ENCODE measurements around the gene LCE1F. TPM values are rescaled to one million over a fixed set of nuclear protein-coding genes. Genes with fewer than 3 reads are reported as not detected.

The LCE1F gene
- total RNA-seq, 4 donors from 2014 or later = not detected

GRCh38 chr1:152801333-152801732, 26.4 kb downstream of the LCE1F start:
- Histone ChIP-seq H3K9me3 (no peaks in the 10 kb centered on the region), H3K4me1 (no peaks in the 10 kb centered on the region), H3K36me3 (no peaks in the 10 kb centered on the region), H3K27ac (no peak overlapping the region), H3K4me3 (no peak overlapping the region), H3K27me3 (no peaks in the 10 kb centered on the region)
- TF ChIP-seq CTCF (IDR thresholded peaks at IDR 0.05 in 4 of 5, conservative IDR thresholded peaks at IDR 0.05 in 1 of 5) (no peak), POLR2A (IDR thresholded peaks at IDR 0.05) (no peak)
- intact Hi-C loops (cut with DNase I; ENCODE audit: low total_unique reads) = no loop called here
- ATAC-seq = no peak
- in situ Hi-C loops (cut with MboI; ENCODE audit: low sequenced_read_pairs in 4 of 4) = no loop called here
- DNase-seq = no peak

GRCh38 chr1:152806576-152806975, 31.6 kb downstream of the LCE1F start, which contains the start of gene LCE1C:
Gene LCE1C (minus strand): TSS chr1:152806651. CDS start chr1:152805478, 1,173 bp downstream.
- Histone ChIP-seq H3K27me3 (no peaks in the 10 kb centered on the region), H3K27ac (no peak within 1 kb of the TSS), H3K4me3 (no peak within 1 kb of the TSS), H3K36me3 (no peaks in the 10 kb centered on the region), H3K9me3 (no peaks in the 10 kb centered on the region), H3K4me1 (no peaks in the 10 kb centered on the region)
- DNase-seq (no peak), ATAC-seq (no peak)
- intact Hi-C loops (cut with DNase I; ENCODE audit: low total_unique reads) = no loop called here
- TF ChIP-seq CTCF (IDR thresholded peaks at IDR 0.05 in 4 of 5, conservative IDR thresholded peaks at IDR 0.05 in 1 of 5) (no peak), POLR2A (IDR thresholded peaks at IDR 0.05) (no peak)
- in situ Hi-C loops (cut with MboI; ENCODE audit: low sequenced_read_pairs in 4 of 4) = no loop called here

DNA sequence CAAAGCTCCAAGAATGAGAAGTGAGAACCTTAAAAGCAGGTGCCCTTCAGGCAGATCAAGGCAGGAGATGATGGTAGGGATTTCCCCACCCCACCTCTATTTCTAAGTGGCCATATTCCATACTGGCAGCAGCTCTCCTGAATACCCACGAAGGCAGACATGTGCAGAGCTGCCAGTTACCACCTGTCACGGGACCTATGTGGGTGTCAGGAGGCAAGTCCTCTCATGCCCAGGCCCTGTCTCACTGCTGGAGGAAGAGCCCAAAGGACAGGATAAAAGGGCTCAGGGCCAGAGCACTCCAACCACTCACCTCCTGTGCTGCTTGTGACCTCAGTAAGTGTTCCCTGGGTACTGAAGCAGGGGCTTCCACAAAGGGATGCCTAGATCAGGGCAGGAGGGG, 36.1 kb downstream of the LCE1F start:
- in situ Hi-C loops (cut with MboI; ENCODE audit: low sequenced_read_pairs in 4 of 4) (no loop called here), intact Hi-C loops (cut with DNase I; ENCODE audit: low total_unique reads) (no loop called here)
- H3K4me1 ChIP-seq = no peaks in the 10 kb centered on the region
- no peak for TF ChIP-seq CTCF (IDR thresholded peaks at IDR 0.05 in 4 of 5, conservative IDR thresholded peaks at IDR 0.05 in 1 of 5)
- no peaks in the 10 kb centered on the region for H3K27me3 ChIP-seq
- H3K36me3 ChIP-seq = no peaks in the 10 kb centered on the region
- ATAC-seq (no peak), DNase-seq (no peak)
- no peak overlapping the region for H3K27ac ChIP-seq
- H3K4me3 ChIP-seq = no peak overlapping the region
- H3K9me3 ChIP-seq = no peaks in the 10 kb centered on the region

GRCh38 chr1:152811671-152812070, 36.7 kb downstream of the LCE1F start, which contains the start of gene LCE1B:
Gene LCE1B (plus strand): TSS chr1:152811971. CDS start chr1:152812447, 476 bp downstream.
- no peaks in the 10 kb centered on the region for H3K9me3 ChIP-seq
- H3K4me1 ChIP-seq = no peaks in the 10 kb centered on the region
- DNase-seq (no peak), ATAC-seq (no peak)
- no peak within 1 kb of the TSS for H3K4me3 ChIP-seq
- TF ChIP-seq CTCF (IDR thresholded peaks at IDR 0.05 in 4 of 5, conservative IDR thresholded peaks at IDR 0.05 in 1 of 5) (no peak), POLR2A (IDR thresholded peaks at IDR 0.05) (no peak)
- no peak within 1 kb of the TSS for H3K27ac ChIP-seq
- intact Hi-C loops (cut with DNase I; ENCODE audit: low total_unique reads) (no loop called here), in situ Hi-C loops (cut with MboI; ENCODE audit: low sequenced_read_pairs in 4 of 4) (no loop called here)
- no peaks in the 10 kb centered on the region for H3K36me3 ChIP-seq
- no peaks in the 10 kb centered on the region for H3K27me3 ChIP-seq

DNA sequence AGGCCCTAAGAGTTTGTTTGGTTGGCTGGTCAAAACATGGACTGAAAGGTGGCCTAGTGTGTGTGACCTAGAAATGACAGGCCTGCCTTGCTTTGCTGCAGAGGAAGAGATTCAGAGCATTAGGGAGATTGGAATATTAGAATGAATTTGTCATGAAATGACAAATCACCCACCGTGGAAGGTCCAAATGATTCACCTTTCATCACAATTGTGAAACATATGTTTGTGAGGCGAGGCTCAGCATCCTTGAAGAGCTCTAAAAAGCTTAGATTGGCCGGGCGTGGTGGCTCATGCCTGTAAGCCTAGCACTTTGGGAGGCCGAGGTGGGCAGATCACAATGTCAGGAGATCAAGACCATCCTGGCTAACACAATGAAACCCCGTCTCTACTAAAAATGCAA, 42.4 kb downstream of the LCE1F start:
- TF ChIP-seq CTCF (IDR thresholded peaks at IDR 0.05 in 4 of 5, conservative IDR thresholded peaks at IDR 0.05 in 1 of 5) (no peak), POLR2A (IDR thresholded peaks at IDR 0.05) (no peak)
- intact Hi-C loops (cut with DNase I; ENCODE audit: low total_unique reads) = no loop called here
- ATAC-seq (no peak), DNase-seq (no peak)
- H3K4me1 ChIP-seq = no peaks in the 10 kb centered on the region
- no peaks in the 10 kb centered on the region for H3K27me3 ChIP-seq
- no peak overlapping the region for H3K4me3 ChIP-seq
- no peaks in the 10 kb centered on the region for H3K36me3 ChIP-seq
- no peak overlapping the region for H3K27ac ChIP-seq
- in situ Hi-C loops (cut with MboI; ENCODE audit: low sequenced_read_pairs in 4 of 4) = no loop called here
- H3K9me3 ChIP-seq = no peaks in the 10 kb centered on the region

Data from gastrocnemius medialis (tissue), 4 donors.